LHCN-M2 (cell line): ENCODE measurements around the gene ASB6. TPM values are rescaled to one million over a fixed set of nuclear protein-coding genes. Genes with fewer than 3 reads are reported as not detected.
A peak's percentile ranks its signal among the peaks of the same experiment; 100 is the strongest.

Source experiments
- DNase-seq: peaks from one replicate; pipeline ENCODE4 v3.0.0-alpha.2; 2012; ENCODE audit warnings: low read depth
- total RNA-seq: library from RNA; depleted of rRNA; stranded (reverse); fragments of >200 nt; gene quantifications from 2 replicates; pipeline ENCODE4 v1.2.3, GENCODE V29; 2014

ASB6 gene
- total RNA-seq, 1 experiment from 2014 or later, result 23.1 TPM

DNA sequence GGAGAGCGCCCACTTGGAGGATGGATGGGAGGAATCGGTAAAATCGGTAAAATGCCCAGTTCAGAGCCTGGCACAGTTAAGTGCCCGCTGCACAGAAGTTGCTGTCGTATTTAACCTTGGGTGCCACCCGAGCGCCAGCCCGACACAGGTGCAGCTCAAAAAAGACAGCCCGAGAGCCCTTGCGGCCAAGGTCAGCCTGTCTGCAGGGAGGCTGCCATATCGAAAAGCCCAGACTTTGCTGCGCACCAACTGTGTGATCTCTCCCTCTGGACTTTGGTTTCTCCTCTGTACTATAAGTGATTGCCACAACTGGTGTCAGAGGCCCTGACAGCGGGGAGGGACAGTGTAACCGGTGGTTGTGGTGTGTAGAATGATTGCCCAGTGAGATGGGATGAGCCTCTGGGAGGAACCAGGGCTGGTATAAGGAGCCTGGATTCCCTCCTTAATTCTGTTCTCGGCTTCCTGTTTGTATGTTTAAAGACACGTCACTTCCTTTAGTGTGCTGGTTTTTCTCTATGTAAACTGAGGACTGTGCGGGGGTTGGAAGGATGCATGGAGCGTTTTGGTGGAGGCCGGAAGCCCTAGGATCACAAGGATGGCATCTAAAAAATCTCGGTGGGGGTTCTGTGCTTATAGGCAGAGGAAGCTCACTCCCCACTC, 15.2 kb downstream of the ASB6 start:
- DNase-seq, result peak; percentile 56

DNA sequence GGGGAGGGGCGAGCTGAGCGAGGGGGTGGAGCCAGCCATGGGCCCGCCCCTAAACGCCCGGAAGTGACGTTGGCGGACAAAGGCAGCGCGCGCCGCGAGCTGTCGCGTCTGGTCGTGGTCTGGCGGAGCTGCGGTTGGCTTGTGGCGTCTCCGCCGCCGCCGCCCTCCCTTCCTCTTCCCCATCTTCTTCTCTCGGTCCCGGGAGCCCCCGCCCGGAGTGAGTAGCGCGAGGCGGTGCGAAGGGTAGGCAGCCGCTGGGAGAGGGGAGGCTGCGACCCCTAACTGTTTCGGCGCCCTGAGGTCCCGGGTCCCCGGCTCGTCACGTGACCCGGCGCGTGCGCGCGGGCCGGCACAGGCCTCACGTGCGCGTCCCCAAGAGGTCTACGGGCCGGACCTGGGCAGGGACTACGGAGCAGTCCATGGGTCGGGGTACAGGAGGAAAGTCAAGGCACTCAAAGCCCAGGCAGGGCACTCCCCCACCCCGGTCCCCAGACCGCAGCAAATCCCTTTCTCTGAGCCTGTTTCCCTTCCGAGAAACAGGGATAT, 15.8 kb downstream of the ASB6 start, which contains the start of gene NTMT1:
Gene NTMT1 (plus strand): TSS at position 85 of the 546 bp plus-strand sequence. CDS start 6,541 bp downstream, outside the sequence.
- peak; percentile 76 for DNase-seq

GRCh38 chr9:129624947-129625346, 17.0 kb downstream of the ASB6 start:
- DNase-seq, result no peak

GRCh38 chr9:129624168-129624759, 17.7 kb downstream of the ASB6 start:
- DNase-seq, result no peak

GRCh38 chr9:129623331-129623730, 18.6 kb downstream of the ASB6 start:
- no peak for DNase-seq

DNA sequence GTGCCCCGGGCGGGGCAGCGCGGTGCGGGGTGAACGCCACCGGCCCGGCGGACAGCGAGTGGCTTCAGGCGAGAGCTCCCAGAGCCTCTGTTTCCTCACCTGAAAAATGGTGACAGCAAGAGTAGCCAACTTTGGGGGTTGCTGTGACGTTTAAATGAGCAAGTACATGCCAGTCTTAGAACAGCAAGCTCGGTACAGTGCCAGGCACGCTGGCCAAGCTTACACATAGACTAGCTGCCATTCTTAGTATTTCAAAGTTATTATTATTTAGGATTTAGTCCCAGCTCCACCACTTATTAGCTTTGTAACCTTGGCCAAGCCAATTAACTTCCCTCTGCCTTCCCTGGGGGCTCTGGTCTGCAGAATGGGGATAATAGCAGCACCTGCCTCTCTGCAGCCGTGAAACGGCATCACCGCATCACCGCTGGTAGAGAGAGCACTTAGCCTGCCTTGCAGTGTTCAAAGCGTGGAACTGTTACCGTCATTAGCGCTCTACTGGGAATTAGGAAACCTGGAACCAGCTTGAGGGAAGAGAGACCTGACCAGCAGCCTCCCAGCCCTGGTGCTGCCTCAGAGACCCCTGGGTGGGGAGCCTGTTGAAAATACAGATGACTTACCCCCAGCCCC, 21.2 kb downstream of the ASB6 start, which contains the start of gene C9orf50:
Gene C9orf50 (minus strand): TSS at position 433 of the 627 bp plus-strand sequence. CDS start 527 bp downstream, outside the sequence.
- no peak for DNase-seq

GRCh38 chr9:129619787-129620668, 21.9 kb downstream of the ASB6 start:
- peak; percentile 23 for DNase-seq

- peak; percentile 66 for DNase-seq
Observed at GRCh38 chr9:129617167-129617566, 24.8 kb downstream of the ASB6 start.

GRCh38 chr9:129615407-129616285, 26.3 kb downstream of the ASB6 start:
- no peak for DNase-seq

DNA sequence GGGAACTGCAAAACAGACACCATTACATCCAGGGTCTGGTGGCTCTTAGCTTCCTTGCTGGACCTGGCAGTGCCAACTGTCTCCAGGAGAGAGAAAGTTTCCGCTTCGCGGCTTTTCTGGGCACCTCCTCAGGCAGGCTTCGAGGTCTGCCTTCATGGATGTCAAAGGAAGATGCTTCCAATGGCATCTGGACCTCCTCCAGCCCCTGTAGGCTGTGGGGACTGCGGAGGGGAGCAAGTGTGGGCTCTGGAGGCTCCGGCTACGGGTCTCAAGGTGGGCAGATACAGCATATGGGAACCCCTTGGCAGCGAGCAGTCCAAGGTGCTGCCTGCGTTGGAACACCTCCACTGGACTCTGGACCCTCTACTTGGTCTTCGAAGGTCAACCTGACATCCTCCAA, 27.0 kb downstream of the ASB6 start:
- DNase-seq, result no peak

GRCh38 chr9:129613520-129614175, 28.3 kb downstream of the ASB6 start:
- DNase-seq, result no peak

DNA sequence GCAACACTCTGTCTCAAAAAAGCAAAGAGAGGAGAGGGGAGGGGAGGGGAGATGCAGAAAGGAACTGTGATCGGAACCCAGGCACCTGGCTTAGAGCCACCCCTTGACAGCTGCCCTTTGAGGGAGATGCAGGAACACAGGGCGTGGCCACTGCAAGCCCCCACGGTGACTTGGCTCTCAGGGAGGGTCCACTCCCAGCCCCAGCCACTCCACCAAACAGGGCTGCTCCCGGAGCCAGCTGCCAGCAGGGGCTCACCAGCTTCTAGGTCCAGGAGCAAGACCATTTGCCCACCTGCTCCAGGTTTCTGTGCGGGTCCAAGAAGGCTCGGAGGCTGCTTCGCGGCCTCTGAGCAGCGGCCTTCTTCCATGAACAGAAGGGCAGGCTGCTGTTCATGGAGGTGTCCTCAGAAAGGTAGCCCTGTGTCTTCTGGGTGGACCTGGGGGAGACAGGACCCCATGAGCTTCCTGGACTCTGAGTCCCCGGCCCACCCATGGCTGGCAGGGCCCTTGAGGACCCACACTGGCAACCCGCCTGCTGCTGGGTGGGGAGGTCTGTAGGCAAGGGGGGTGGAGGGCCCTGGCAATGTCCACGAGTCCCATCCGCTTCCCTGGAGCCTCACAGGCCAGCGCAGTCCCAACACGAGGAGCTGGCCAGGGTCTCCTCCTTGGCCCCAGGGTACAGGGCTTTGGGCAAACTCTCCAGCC, 29.0 kb downstream of the ASB6 start:
- DNase-seq, result no peak

- no peak for DNase-seq
Observed at GRCh38 chr9:129612123-129612522, 29.8 kb downstream of the ASB6 start.

DNA sequence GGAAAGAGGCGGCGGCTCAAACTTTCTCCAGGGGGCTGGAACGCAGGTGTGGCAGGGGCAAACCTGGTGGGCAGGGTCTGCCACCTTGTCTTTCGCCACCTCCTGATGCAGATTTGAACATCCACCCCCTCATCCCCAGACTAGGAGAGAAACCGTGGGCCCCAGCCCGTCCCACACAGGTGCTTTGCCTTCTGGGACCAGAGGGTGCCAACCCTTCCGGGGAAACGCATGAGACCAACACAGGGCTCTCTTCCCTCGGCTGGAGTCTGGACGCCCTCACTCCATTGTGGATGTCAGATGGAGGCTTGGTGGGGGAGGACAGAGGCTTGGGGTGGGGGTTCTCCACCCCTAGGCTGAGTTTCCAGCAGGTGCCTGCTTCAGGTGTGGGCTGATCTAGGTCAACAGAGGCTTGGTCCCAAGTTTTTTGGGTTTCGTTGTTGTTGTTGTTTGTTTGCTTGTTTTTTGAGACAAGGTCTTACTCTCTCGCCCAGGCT, 30.6 kb downstream of the ASB6 start:
- DNase-seq, result no peak

DNA sequence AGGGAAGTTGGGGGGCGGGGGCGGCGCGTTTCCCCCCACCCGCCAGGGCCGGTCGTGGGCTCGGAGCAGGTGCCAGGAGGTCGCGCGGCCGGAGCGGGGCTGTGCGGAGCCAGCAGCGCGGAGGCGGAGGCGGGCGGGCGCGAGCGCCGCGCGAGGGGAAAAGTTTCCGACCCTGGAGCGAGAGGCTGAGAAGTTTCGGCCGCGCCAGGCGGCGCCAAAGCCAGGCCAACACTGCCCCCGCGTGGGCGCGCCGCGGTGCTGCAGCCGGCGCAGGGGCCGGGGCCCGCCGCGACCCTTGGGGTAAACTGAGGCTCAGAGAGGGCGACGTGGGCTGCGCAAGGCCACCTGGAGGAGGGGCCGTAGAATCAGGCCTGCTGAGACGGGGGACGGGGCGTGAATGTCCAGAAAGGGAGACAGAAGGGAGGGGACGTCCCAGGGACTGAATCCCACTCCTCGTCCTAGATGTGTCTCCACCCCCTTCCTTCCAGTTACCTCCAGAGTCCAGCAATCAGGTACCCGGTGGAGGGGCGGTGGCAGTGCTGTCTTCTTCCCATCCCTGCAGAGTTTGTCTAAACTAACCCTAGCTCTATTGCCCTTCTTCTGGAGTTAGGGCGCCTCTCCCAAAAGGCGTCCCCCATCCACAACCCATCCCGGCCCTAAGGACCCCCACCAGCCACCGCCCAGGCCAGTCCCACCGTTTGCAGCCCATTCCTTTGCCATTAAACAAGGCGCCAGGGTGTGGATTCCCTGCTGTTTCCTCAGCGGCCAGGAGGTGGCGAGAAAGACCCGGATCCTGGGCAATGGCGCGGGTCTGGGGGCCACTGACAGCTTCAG, 31.3 kb downstream of the ASB6 start:
- peak; percentile 44 for DNase-seq

- no peak for DNase-seq
Observed at GRCh38 chr9:129610213-129610472, 31.8 kb downstream of the ASB6 start.

- DNase-seq, result no peak
Observed at GRCh38 chr9:129609486-129610212, 32.3 kb downstream of the ASB6 start.
